A172 (cell line): ENCODE results near the gene ADAD2. TPM values are rescaled to one million over a fixed set of nuclear protein-coding genes. Genes with fewer than 3 reads are reported as not detected.

Source experiments
- DNase-seq: peaks from one replicate; pipeline ENCODE4 v3.0.0-alpha.2; 2015; ENCODE audit warnings: low spot score
- total RNA-seq: library from RNA; depleted of rRNA; stranded (reverse); fragments of >200 nt; shearing (Covaris generic); gene quantifications from 2 replicates; pipeline ENCODE4 v1.2.3, GENCODE V29; 2014; rRNA removed

ADAD2 gene
- total RNA-seq, 1 experiment from 2014 or later = not detected

- DNase-seq = no peak
These were observed 55.2 kb downstream of the ADAD2 start for GRCh38 chr16:84245956-84246678.

- no peak for DNase-seq
These were observed 55.7 kb downstream of the ADAD2 start for GRCh38 chr16:84246679-84247077.

Other genes with a start within 250 kb of the ADAD2 start
- 6.2 and 10.6 TPM in 2 replicates for gene OSGIN1, start 237.9 kb upstream of the ADAD2 start, total RNA-seq
- 2.2 and 8.5 TPM in 2 replicates for gene NECAB2, start 222.9 kb upstream of the ADAD2 start, total RNA-seq
- not detected in 2 replicates for gene SLC38A8, start 148.4 kb upstream of the ADAD2 start, total RNA-seq
- 74.5 and 86.0 TPM in 2 replicates for gene MBTPS1, start 74.2 kb upstream of the ADAD2 start, total RNA-seq
- gene HSDL1, start 46.0 kb upstream of the ADAD2 start, total RNA-seq = 45.8 and 56.5 TPM in 2 replicates
- gene DNAAF1, start 45.8 kb upstream of the ADAD2 start, total RNA-seq = 0.41 and 0.88 TPM in 2 replicates
- gene TAF1C, start 4.1 kb upstream of the ADAD2 start, total RNA-seq = 22.3 and 37.7 TPM in 2 replicates
- gene KCNG4, start 48.9 kb downstream of the ADAD2 start, total RNA-seq = 0.02 TPM in 1 of 2 replicates, not detected in the other
- not detected in 2 replicates for gene WFDC1, start 103.7 kb downstream of the ADAD2 start, total RNA-seq
- gene ATP2C2, start 177.4 kb downstream of the ADAD2 start, total RNA-seq = not detected in 2 replicates